Measurements from ENCODE around the gene LFNG.

- TF ChIP-seq, protein P1, sequence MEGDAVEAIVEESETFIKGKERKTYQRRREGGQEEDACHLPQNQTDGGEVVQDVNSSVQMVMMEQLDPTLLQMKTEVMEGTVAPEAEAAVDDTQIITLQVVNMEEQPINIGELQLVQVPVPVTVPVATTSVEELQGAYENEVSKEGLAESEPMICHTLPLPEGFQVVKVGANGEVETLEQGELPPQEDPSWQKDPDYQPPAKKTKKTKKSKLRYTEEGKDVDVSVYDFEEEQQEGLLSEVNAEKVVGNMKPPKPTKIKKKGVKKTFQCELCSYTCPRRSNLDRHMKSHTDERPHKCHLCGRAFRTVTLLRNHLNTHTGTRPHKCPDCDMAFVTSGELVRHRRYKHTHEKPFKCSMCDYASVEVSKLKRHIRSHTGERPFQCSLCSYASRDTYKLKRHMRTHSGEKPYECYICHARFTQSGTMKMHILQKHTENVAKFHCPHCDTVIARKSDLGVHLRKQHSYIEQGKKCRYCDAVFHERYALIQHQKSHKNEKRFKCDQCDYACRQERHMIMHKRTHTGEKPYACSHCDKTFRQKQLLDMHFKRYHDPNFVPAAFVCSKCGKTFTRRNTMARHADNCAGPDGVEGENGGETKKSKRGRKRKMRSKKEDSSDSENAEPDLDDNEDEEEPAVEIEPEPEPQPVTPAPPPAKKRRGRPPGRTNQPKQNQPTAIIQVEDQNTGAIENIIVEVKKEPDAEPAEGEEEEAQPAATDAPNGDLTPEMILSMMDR (conservative IDR thresholded peaks at IDR 0.05 in 1 of 2, IDR thresholded peaks at IDR 0.05 in 1 of 2; ENCODE audit: extremely low read depth in 1 of 2, insufficient read depth in 1 of 2, low read depth in 1 of 2, low read length in 2 of 2) = peak in 1 of 2 donors; percentile 12
- TF ChIP-seq EZH2 (IDR thresholded peaks at IDR 0.05; ENCODE audit: borderline replicate concordance, low read length) = no peak
Measured at GRCh38 chr7:2520131-2520760, 672 bp downstream of the LFNG start.
